Right kidney (tissue), 1 donor: ENCODE results near the gene CSMD2.

ENCODE experiments used
- DNase-seq: peaks from one replicate; pipeline ENCODE4 v3.0.0-alpha.2; 2016

CSMD2 gene

DNA sequence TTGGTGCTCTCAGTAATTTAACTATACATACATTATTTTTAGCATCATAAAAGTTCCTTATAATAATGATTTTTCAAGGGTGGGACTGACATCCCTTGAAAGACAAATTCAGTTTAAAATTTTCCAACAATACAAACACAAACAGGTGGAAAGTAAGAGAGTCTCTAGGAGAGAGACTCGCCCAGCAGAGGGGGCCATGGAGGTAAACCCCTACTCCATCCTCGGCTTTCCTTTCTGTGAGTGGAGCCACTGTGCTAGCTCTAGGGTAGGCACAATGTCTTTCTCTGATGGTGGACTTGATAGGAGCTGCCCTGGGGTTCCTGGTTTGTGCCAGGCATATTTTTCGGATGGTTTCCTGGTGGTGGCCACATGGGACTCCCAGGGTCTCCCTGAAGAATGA lies 8.3 kb downstream of the CSMD2 start:
- no peak for DNase-seq

DNA sequence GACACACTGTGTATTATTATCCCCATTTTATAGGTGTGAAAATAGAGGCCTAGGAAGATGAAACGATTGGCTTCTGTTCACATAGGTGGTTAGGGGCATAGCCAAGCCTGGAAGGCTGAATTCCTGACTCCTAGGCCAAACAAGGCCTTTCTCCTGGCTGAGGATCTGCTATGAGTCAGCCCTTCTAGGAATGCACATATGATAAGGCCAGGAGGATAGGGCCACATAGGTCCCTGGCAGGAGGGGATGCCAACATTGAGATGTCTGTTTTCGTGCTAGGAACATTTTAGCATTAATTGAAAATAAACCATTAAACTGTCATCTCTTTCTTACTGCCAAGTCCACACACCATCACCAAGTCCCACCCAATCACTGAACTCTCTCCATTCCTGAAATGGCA lies 9.2 kb downstream of the CSMD2 start:
- DNase-seq: no peak

- DNase-seq: no peak
These were observed 11.8 kb downstream of the CSMD2 start for GRCh38 chr1:34153246-34153645.

DNA sequence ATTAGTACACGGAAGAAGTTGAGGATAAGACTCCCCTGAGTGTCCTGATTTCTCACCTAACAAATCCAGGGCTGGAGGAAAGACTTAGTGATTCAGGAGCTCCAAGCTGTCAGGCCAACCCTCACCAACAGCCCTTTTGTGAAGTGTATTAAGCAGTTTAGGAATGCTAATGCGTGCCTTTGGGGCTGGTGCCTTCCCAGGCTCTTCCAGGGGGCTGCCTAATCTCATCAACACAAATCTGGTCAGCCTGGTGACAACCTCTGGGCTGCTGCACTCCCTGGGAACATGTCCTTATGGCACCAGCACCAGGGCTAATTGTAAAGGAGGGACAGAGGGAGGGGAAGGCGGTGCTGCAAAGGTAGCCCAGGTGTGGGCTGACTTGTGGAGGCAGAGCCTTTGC lies 15.5 kb downstream of the CSMD2 start:
- no peak for DNase-seq

DNA sequence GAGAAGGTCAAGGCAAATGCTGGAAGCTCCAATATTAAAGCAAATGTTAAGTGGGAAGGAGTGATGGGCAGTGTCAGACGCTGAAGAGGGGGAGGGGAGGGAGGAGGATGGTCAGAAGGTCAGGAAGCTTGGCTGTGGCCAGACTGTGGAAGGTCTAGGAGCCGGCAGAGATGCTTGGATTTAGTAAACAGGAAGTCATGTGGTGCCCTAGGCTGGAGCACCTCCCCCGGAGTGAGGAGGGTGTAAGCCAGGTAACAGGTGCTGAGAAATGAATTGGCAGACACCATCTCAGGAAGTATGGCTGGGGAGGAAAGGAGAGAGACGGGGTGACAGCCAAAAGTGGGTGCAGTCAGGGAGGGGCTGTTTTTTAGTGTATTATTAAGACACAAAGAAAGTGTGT lies 17.7 kb downstream of the CSMD2 start:
- DNase-seq: no peak

- no peak for DNase-seq
These were observed 20.3 kb downstream of the CSMD2 start for GRCh38 chr1:34144766-34145165.

GRCh38 chr1:34143975-34144374 lies 21.1 kb downstream of the CSMD2 start:
- no peak for DNase-seq

GRCh38 chr1:34140011-34140676 lies 24.9 kb downstream of the CSMD2 start:
- DNase-seq: no peak

- no peak for DNase-seq
These were observed 27.6 kb downstream of the CSMD2 start for GRCh38 chr1:34137411-34137810.

- DNase-seq: no peak
These were observed 32.9 kb downstream of the CSMD2 start for GRCh38 chr1:34132161-34132420.

GRCh38 chr1:34131396-34132160 lies 33.5 kb downstream of the CSMD2 start:
- no peak for DNase-seq

- no peak for DNase-seq
These were observed 34.7 kb downstream of the CSMD2 start for GRCh38 chr1:34130306-34130705.

GRCh38 chr1:34129630-34130029 lies 35.4 kb downstream of the CSMD2 start:
- DNase-seq: no peak

DNA sequence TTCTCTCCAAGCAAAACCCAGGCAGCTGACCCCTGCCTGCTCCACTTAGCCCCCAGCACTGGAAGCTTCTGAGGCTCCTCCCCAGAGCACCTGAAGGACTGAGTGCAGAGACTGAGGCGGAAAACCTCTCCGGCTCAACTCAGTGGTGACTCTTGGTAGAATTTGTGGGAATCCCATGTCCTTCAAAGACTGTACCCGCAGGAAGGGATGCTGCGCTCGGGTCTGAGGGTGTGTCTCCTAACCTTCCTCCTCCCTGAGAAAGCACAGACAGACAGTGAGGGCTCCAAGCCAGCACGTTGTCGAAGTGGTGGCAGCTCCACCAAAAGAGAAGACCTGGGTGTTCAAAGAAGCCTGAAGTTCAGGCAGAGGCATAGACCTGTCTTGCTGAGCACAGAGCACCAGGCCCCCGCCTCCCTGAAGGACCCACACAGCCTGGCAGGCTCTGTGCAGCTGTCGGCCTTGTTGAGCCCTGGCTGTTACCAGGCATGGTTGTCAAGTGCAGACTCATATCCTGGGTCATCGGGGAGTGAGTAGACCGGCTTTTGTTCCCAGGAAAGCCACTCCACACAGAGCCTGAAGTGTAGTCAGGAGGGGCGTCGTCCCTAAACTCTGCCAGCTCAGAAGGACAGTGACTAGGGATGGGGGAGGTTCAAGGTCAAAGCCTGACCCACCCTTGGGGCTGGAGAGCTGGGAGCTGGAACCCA lies 36.7 kb downstream of the CSMD2 start:
- no peak for DNase-seq

DNA sequence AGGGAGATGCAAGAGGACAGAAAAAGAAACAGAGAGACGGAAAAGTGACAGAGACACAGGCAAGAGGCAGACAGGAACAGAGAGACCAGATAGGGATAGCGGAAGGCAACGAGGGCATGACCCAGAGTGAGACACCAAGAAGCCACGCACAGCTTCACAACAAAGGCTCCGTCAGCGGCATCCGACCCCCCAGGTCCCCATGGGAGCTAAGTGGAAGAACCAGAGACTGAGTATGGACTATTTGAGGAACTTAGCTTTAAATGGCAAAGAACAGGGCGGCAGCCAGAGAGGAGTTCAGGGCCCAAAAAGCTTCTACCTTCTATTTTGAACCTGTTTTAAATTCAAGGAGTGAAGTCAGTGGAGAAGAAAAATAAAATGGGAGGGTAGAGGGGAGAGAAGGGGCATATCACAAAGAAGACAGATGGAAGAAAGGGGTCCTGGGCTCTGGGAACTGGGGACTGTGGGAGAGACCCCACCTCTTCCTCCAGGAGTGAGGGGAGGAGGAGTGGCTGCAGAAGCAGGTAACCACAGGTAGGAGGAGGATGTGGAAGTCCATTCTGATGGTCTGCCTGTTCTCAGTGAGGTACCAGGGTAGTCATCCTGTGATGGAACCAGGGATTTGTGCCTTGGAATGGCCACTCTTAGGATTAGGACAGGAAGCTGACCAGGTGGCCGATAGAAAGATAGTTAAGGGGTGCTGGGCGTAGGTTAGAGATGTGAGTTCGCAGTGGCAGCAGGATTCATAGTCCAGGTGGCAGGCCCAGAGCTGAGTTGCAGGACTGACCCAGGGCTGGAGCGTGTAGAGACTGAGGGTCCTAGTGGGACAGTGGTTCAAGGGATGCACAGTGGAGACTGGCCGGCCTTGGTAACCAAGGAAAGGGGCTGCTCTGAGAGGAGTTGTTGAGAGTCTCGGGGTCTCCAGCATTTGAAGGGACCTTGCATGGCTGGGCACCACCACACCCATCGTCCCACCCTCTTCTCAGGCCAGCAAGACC lies 37.7 kb downstream of the CSMD2 start:
- no peak for DNase-seq

- DNase-seq: no peak
These were observed 38.5 kb downstream of the CSMD2 start for GRCh38 chr1:34126486-34126885.

- DNase-seq: no peak
These were observed 39.2 kb downstream of the CSMD2 start for GRCh38 chr1:34125721-34126380.

DNA sequence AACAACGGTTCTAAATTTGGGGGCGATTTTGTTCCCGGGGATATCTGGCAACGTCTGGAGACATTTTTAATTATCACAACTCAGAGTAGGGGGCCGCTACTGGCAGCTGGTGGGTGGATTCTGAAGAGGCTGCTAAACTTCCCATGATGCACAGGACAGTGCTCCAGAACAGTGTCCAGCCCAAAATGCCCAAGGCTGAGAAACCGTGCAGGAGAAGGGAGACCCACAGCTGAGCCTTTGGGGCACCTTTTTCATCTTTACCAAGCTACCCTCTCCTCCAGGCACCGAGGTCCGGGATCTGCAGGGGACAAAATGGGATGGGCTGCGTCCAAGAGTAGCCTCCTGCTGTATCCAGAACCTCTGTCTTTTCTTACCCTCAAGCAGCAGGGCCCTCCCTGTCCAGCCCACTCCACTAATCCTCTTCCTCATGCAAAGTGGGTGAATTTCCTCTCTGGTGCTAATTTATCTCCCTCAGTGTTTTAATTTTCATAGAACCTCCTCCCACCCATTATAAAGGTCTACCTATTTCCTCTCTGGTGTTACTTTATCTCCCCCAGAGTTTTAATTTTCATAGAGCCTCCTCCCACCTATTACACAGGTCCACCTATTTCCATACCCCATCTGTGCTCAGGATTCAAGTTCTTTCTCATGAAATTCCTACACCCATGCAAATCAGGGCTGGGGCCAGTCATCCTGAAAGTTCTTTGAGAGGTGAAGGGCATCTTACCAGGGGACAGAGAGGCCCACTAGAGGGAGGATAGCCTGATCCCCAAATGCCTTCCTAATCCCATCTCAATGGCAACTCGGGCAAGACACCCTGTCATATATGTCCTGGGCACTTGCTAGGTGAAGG lies 42.7 kb downstream of the CSMD2 start:
- DNase-seq: no peak

DNA sequence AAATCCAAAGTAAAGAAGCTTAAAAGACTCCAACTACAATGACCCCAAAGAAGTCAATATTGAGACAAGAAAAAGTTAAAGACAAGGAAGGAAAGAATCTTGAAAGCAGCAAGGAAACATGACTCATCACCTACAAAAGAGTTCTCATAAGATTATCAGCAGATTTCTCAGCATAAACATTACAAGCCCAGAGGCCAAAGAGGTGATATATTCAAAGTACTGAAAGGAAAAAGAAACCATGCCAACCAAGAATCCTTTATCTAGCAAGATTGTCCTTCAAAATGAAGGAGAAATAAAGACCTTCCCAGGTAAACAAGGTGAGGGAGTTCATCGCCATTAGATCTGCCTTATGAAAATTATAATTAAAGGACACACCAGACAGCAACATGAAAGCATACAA lies 49.8 kb downstream of the CSMD2 start:
- DNase-seq: no peak

DNA sequence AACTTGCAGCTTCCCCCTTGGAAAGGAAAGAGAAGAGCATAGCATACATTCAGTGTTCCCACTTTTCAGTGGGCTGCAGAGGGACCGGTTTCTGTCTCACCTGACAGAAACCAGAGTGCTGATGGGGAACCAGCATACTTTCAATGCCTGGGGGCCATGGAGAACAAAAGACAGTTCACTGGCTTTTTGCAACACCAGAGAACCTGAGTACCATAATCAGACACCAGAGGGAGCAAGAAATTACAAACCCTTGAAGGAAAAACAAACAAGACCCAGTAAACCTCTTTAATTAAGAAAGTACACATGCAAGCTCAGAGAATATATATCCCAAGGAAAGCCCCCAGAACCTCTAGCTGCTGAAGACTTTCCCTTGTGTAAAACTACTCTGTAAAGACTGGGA lies 51.1 kb downstream of the CSMD2 start:
- DNase-seq: no peak

GRCh38 chr1:34113362-34113761 lies 51.7 kb downstream of the CSMD2 start:
- no peak for DNase-seq
